ENCODE data around the gene UPK3A. TPM values are rescaled to one million over a fixed set of nuclear protein-coding genes. Genes with fewer than 3 reads are reported as not detected.

The UPK3A gene
- total and polyA plus RNA-seq, 2 of the 13 experiments (the other 11 are each of a cell fraction or from before 2014, with no cell fraction given) = 10.5 to 13.8 TPM

DNA sequence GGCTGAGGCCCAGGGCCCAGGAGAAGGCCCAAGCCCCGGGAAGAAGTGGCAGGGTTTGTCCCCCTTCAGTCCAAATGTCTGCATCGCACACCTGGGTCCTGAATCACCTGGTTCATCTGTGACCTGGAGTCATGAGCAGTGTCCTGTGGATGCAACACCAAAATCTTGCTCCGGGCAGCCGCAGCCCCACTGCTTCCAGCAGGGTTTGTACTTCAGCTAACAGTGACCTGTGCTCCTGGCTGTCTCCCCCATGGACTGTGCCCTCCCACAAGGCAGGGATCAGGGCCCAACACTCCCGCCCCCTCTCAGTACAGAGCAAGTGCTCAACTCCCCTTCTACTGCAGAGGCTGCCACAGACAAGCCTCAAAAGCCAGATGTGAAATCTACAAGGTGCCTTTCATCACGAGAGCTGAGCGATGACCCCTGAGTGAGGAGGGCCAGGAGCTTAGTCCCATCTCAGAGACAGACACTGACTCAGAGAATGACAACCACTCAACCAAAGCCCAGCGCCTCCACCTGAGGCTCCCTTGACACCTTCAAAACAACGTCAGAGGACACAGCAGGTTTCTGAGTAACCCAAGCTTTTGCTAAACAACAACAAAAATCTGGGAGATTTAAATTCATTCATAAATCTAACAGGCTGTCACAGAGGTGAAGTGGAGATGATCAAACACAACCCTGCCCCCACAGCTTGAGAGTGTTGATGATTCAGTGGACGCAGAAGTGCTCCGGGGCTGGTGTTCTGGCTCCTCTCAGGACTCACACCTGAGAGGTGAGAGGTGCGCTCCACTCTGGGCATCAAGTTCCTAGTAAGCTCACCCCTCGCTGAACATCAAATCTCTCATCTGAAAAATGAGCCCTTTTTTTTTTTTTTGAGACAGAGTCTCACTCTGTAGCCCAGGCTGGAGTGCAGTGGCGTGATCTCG lies 47.4 kb upstream of the UPK3A start (continued):
- TF ChIP-seq, protein P1, sequence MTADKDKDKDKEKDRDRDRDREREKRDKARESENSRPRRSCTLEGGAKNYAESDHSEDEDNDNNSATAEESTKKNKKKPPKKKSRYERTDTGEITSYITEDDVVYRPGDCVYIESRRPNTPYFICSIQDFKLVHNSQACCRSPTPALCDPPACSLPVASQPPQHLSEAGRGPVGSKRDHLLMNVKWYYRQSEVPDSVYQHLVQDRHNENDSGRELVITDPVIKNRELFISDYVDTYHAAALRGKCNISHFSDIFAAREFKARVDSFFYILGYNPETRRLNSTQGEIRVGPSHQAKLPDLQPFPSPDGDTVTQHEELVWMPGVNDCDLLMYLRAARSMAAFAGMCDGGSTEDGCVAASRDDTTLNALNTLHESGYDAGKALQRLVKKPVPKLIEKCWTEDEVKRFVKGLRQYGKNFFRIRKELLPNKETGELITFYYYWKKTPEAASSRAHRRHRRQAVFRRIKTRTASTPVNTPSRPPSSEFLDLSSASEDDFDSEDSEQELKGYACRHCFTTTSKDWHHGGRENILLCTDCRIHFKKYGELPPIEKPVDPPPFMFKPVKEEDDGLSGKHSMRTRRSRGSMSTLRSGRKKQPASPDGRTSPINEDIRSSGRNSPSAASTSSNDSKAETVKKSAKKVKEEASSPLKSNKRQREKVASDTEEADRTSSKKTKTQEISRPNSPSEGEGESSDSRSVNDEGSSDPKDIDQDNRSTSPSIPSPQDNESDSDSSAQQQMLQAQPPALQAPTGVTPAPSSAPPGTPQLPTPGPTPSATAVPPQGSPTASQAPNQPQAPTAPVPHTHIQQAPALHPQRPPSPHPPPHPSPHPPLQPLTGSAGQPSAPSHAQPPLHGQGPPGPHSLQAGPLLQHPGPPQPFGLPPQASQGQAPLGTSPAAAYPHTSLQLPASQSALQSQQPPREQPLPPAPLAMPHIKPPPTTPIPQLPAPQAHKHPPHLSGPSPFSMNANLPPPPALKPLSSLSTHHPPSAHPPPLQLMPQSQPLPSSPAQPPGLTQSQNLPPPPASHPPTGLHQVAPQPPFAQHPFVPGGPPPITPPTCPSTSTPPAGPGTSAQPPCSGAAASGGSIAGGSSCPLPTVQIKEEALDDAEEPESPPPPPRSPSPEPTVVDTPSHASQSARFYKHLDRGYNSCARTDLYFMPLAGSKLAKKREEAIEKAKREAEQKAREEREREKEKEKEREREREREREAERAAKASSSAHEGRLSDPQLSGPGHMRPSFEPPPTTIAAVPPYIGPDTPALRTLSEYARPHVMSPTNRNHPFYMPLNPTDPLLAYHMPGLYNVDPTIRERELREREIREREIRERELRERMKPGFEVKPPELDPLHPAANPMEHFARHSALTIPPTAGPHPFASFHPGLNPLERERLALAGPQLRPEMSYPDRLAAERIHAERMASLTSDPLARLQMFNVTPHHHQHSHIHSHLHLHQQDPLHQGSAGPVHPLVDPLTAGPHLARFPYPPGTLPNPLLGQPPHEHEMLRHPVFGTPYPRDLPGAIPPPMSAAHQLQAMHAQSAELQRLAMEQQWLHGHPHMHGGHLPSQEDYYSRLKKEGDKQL (CRISPR knock-in tag; IDR thresholded peaks at IDR 0.05; ENCODE audit: low read depth) = no peak
- TF ChIP-seq NCOR1 (IDR thresholded peaks at IDR 0.05; ENCODE audit: borderline replicate concordance, low read length) (no peak), ZNF329 (CRISPR knock-in tag; IDR thresholded peaks at IDR 0.05; ENCODE audit: low read depth) (no peak), ZSCAN21 (CRISPR knock-in tag; IDR thresholded peaks at IDR 0.05; ENCODE audit: borderline replicate concordance) (peak; percentile 81; the same call in 1 of the 2 replicates), ZMYM3 (CRISPR knock-in tag; IDR thresholded peaks at IDR 0.05) (peak; percentile 53; the same call in 1 of the 2 replicates), KAT2B (IDR thresholded peaks at IDR 0.05; ENCODE audit: borderline replicate concordance, low read depth, low read length) (no peak), ARNTL (CRISPR knock-in tag; IDR thresholded peaks at IDR 0.05) (no peak), ZNF740 (CRISPR knock-in tag; IDR thresholded peaks at IDR 0.05) (no peak), REPIN1 (CRISPR knock-in tag; IDR thresholded peaks at IDR 0.05; ENCODE audit: borderline replicate concordance, low read depth) (no peak), SP5 (CRISPR knock-in tag; IDR thresholded peaks at IDR 0.05; ENCODE audit: borderline replicate concordance, low read depth) (peak; percentile 44; the same call in 1 of the 2 replicates), ZBTB3 (CRISPR knock-in tag; IDR thresholded peaks at IDR 0.05; ENCODE audit: borderline replicate concordance, low read depth) (no peak), GABPA (IDR thresholded peaks at IDR 0.05; ENCODE audit: low read depth, low read length) (no peak), GABPA (CRISPR knock-in tag; IDR thresholded peaks at IDR 0.05; ENCODE audit: low read depth) (no peak)
- TF ChIP-seq, protein P2, sequence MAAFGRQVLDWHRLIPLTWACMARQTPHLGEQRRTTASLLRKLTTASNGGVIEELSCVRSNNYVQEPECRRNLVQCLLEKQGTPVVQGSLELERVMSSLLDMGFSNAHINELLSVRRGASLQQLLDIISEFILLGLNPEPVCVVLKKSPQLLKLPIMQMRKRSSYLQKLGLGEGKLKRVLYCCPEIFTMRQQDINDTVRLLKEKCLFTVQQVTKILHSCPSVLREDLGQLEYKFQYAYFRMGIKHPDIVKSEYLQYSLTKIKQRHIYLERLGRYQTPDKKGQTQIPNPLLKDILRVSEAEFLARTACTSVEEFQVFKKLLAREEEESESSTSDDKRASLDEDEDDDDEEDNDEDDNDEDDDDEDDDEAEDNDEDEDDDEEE (CRISPR knock-in tag; IDR thresholded peaks at IDR 0.05) = 0 out of 2 replicates have a peak, but pooled peaks have one; percentile 60
- TF ChIP-seq, protein P3, sequence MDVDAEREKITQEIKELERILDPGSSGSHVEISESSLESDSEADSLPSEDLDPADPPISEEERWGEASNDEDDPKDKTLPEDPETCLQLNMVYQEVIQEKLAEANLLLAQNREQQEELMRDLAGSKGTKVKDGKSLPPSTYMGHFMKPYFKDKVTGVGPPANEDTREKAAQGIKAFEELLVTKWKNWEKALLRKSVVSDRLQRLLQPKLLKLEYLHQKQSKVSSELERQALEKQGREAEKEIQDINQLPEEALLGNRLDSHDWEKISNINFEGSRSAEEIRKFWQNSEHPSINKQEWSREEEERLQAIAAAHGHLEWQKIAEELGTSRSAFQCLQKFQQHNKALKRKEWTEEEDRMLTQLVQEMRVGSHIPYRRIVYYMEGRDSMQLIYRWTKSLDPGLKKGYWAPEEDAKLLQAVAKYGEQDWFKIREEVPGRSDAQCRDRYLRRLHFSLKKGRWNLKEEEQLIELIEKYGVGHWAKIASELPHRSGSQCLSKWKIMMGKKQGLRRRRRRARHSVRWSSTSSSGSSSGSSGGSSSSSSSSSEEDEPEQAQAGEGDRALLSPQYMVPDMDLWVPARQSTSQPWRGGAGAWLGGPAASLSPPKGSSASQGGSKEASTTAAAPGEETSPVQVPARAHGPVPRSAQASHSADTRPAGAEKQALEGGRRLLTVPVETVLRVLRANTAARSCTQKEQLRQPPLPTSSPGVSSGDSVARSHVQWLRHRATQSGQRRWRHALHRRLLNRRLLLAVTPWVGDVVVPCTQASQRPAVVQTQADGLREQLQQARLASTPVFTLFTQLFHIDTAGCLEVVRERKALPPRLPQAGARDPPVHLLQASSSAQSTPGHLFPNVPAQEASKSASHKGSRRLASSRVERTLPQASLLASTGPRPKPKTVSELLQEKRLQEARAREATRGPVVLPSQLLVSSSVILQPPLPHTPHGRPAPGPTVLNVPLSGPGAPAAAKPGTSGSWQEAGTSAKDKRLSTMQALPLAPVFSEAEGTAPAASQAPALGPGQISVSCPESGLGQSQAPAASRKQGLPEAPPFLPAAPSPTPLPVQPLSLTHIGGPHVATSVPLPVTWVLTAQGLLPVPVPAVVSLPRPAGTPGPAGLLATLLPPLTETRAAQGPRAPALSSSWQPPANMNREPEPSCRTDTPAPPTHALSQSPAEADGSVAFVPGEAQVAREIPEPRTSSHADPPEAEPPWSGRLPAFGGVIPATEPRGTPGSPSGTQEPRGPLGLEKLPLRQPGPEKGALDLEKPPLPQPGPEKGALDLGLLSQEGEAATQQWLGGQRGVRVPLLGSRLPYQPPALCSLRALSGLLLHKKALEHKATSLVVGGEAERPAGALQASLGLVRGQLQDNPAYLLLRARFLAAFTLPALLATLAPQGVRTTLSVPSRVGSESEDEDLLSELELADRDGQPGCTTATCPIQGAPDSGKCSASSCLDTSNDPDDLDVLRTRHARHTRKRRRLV (CRISPR knock-in tag; IDR thresholded peaks at IDR 0.05) = no peak
